WERI-Rb-1 (cell line): Measurements from ENCODE around the gene RAB17.

Source experiments
- DNase-seq: peaks from one replicate; pipeline ENCODE4 v3.0.0-alpha.2; 2020
- H3K27ac ChIP-seq: fragments of 250-450 bp; sonication (Bioruptor Pico); 2 replicates; pipeline ENCODE4 v1.5.1; 2020; ENCODE audit warnings: mild to moderate bottlenecking, moderate library complexity
- H3K27me3 ChIP-seq: fragments of 250-450 bp; sonication (Bioruptor Pico); 2 replicates; pipeline ENCODE4 v1.5.1; 2021; ENCODE audit warnings: mild to moderate bottlenecking, low read depth, moderate library complexity; ENCODE audit not compliant: insufficient read depth, severe bottlenecking
- H3K36me3 ChIP-seq: fragments of 250-450 bp; sonication (Bioruptor Pico); 2 replicates; pipeline ENCODE4 v1.5.1; 2020; ENCODE audit warnings: mild to moderate bottlenecking, moderate library complexity
- H3K4me3 ChIP-seq: 2 replicates; pipeline ENCODE4 v1.5.1; 2011; ENCODE audit warnings: low read depth, mild to moderate bottlenecking, control low read depth, low read length
- H3K9me3 ChIP-seq: fragments of 250-450 bp; sonication (Bioruptor Pico); 2 replicates; pipeline ENCODE4 v1.5.1; 2021; ENCODE audit warnings: mild to moderate bottlenecking, moderate library complexity; ENCODE audit not compliant: severe bottlenecking
- TF ChIP-seq, protein P1 (sequence below): IDR thresholded peaks from 2 replicates; pipeline ENCODE4 v1.5.1; 2011; ENCODE audit warnings: low read depth, mild to moderate bottlenecking, control low read depth, inconsistent platforms, low read length

Gene RAB17

DNA sequence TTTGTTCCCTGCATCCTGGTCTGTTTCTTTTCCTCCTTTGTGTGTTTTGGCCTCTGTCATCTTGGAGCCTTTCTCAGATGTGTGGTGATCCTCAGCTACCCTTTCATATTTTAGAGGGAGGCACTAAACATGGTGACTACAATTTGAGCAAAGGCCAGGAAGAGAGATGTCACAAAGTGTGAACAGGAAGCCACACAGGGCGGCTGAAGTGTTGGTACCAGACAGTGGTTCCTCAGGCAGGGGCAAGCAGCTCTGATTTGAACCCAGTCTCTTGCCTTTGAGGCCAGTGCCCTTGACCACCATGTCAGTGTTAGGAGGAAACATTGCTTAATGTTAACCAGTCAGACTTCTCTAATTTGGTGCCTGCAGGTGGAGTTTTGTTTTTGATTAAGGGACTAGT is 46.0 kb upstream of the RAB17 start:
- Histone ChIP-seq H3K9me3 (no peaks in the 10 kb centered on the region), H3K27me3 (no peaks in the 10 kb centered on the region), H3K4me3 (no peak overlapping the region), H3K27ac (no peak overlapping the region), H3K36me3 (no peaks in the 10 kb centered on the region)
- DNase-seq = no peak
- TF ChIP-seq, protein P1, sequence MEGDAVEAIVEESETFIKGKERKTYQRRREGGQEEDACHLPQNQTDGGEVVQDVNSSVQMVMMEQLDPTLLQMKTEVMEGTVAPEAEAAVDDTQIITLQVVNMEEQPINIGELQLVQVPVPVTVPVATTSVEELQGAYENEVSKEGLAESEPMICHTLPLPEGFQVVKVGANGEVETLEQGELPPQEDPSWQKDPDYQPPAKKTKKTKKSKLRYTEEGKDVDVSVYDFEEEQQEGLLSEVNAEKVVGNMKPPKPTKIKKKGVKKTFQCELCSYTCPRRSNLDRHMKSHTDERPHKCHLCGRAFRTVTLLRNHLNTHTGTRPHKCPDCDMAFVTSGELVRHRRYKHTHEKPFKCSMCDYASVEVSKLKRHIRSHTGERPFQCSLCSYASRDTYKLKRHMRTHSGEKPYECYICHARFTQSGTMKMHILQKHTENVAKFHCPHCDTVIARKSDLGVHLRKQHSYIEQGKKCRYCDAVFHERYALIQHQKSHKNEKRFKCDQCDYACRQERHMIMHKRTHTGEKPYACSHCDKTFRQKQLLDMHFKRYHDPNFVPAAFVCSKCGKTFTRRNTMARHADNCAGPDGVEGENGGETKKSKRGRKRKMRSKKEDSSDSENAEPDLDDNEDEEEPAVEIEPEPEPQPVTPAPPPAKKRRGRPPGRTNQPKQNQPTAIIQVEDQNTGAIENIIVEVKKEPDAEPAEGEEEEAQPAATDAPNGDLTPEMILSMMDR = no peak

DNA sequence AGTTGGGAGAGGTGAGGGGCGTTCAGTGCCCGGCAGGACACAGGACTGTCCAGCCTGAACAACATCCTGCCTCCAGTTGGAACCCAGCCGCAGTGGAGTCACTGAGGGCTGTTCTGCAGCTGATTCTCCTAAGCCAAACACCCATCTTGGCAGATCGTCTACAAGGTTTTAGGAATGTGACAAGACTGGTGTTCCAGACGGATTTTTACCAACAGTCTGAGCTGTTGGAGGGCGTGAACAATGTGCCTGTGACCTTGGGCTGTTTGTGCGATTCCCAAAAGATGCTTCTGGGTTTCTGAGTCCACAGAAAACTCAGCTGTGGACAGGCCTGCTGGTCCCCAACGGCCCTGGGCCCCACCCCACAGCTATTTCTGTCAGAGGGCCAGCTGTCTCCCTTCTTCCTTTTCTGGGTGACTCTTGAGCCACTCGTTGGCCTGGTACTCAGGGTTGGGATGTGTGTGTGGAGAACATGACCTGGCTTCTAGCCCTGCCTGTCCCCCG is 42.6 kb upstream of the RAB17 start:
- Histone ChIP-seq H3K9me3 (no peaks in the 10 kb centered on the region), H3K27ac (no peak overlapping the region), H3K27me3 (no peaks in the 10 kb centered on the region), H3K36me3 (no peaks in the 10 kb centered on the region; the same call in 1 of the 2 replicates), H3K4me3 (no peak overlapping the region)
- DNase-seq = no peak
- TF ChIP-seq, protein P1 = no peak

DNA sequence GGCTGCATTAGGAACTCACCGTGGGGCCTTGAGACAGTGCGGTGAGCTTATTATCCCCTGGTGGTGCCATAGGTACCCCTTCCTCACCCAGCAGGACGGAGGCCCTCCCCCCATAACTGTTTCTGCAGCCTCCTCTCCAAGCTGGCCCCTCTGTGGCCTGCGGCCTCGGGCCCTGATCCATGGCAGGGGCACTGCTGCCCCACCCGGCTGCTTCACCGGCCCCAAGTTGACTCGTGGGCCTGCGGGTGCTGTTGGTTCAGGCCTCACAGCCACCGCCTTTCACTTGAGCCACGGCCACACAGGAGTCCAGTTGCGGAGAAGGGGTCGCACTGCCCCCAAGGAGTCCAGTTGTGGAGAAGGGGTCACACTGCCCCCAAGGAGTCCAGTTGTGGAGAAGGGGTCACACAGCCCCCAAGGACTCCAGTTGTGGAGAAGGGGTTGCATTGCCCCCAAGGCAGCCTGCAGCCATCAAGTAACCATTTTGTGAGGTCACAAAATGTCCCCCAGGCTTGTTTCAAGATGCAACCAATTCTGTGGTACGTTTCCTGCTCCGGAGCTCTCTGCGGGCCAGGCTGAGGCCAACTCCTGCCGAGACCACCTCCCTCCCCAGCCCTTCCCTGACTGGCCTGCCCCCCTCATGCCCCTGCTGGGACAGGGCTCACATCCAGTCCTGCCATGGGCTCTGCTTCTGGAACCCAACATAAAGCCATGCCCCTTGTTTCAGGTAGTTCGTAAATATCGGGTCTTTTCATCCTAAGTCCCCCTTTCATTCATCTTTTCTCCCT is 41.5 kb upstream of the RAB17 start:
- Histone ChIP-seq H3K4me3 (no peak overlapping the region), H3K36me3 (no peaks in the 10 kb centered on the region; the same call in 1 of the 2 replicates), H3K27ac (no peak overlapping the region), H3K27me3 (no peaks in the 10 kb centered on the region), H3K9me3 (no peaks in the 10 kb centered on the region)
- TF ChIP-seq, protein P1 = no peak
- no peak for DNase-seq

DNA sequence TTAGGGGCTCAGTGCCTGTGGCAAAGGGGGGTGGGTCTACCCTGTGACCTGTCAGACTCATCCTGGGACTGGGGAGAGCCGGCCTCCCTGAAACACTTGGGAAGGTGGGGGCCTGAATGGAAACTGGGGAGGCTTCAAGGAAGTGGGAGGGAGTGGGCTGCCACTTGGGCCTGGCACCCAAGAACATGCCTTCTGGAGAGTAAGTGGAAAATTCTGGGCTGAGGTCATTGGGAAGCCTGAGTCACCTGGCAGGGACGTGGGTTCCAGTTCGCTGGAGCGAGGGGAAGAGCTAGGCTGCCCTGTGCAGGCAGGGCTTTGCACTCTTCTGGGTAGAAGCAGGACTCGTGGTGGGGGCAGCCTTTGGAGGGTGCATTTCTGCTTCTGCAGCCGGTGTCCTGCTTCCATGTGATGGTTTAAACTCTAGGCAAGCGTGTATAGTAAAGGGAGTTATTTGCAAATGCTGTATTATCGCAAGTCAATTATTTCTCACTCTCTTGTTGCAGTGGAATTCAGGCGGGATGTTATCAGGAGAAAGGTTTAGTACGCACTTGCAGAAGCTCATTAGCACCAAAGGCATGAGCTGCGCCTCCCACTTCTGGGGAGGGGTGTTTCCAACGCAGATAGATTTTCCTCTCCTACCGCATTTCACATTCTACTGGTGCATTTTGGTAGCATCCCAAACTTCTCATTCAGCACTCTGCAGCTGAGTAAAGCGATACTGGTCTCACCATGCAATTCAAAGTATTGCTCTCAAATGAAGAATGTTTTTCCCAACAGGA is 40.7 kb upstream of the RAB17 start:
- no peak overlapping the region for H3K4me3 ChIP-seq

DNA sequence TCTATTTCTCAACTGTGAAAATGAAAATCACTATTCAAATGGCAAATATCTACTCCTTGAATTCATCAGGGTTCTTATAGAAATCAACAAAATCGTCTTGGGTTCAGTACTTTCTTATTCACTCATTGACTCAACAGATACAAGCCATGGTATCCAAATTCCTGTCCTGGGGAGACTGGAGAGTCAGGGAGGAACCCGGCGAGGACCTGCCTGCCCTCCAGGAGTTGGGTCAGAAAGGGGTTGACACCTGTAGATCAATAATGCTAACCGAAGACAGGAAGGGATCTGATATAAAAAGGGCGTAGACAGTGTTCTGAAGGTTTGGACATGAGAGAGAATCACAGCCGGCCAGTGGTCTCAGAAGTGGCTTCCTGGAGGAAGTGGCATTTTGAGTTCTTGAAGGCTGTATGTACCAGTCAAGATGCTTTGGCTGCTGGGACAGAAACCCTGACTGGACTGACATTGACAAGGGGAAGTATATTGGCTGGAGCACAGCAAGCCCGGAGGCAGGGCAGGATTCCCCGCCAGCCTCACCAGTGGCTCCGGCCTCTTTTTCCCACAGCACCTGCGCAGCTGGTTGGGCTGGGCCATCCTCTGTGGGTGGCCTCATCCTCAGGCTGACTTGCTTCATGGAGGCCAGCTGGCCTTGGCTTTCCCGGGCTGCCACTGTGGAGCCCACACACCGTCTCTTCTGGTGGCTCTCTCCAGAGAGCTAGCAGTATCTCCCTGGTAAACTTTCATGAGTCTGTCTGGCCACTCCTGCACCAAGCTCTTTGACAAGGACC is 39.9 kb upstream of the RAB17 start:
- Histone ChIP-seq H3K27ac (no peak overlapping the region), H3K4me3 (no peak overlapping the region), H3K27me3 (no peaks in the 10 kb centered on the region), H3K36me3 (no peaks in the 10 kb centered on the region; the same call in 1 of the 2 replicates), H3K9me3 (no peaks in the 10 kb centered on the region)
- TF ChIP-seq, protein P1 = no peak
- no peak for DNase-seq

More for the DNA sequence above, 40.7 kb upstream of the RAB17 start:
- no peaks in the 10 kb centered on the region for H3K27me3 ChIP-seq
- DNase-seq = no peak
- no peaks in the 10 kb centered on the region; the same call in 1 of the 2 replicates for H3K36me3 ChIP-seq
- no peaks in the 10 kb centered on the region for H3K9me3 ChIP-seq
- TF ChIP-seq, protein P1 = no peak
- H3K27ac ChIP-seq = no peak overlapping the region
